DMS114 treated with DMSO at 0.1 percent for 48 hours (cell line): Measurements from ENCODE around the gene NBPF3.

ENCODE experiments used
- DNase-seq: peaks from one replicate; lab custom pipeline; 2025; ENCODE audit not compliant: unreplicated experiment; lab: John Stamatoyannopoulos, UW

Gene NBPF3

GRCh38 chr1:21492356-21492625 is 52.4 kb downstream of the NBPF3 start:
- DNase-seq = no peak

GRCh38 chr1:21494196-21494595 is 54.3 kb downstream of the NBPF3 start:
- no peak for DNase-seq

GRCh38 chr1:21495225-21495820 is 55.4 kb downstream of the NBPF3 start:
- DNase-seq = no peak

- no peak for DNase-seq
Measured at GRCh38 chr1:21496063-21496462, 56.1 kb downstream of the NBPF3 start.

GRCh38 chr1:21496886-21497285 is 56.9 kb downstream of the NBPF3 start:
- DNase-seq = no peak

GRCh38 chr1:21497466-21498061 is 57.6 kb downstream of the NBPF3 start:
- DNase-seq = no peak

GRCh38 chr1:21499283-21499950 is 59.5 kb downstream of the NBPF3 start:
- DNase-seq = no peak

GRCh38 chr1:21503706-21504377 is 63.9 kb downstream of the NBPF3 start:
- no peak for DNase-seq

GRCh38 chr1:21506804-21507203 is 66.9 kb downstream of the NBPF3 start:
- DNase-seq = no peak

- DNase-seq = no peak
Measured at GRCh38 chr1:21507511-21508270, 67.8 kb downstream of the NBPF3 start.

GRCh38 chr1:21508580-21509350 is 68.8 kb downstream of the NBPF3 start:
- DNase-seq = peak; percentile 17

- no peak for DNase-seq
Measured at GRCh38 chr1:21509351-21510112, 69.6 kb downstream of the NBPF3 start, which contains the start of gene ALPL. TSS of gene ALPL (plus strand) at chr1:21509423. CDS start at chr1:21554082, 44,659 bp downstream.

GRCh38 chr1:21510113-21510493 is 70.2 kb downstream of the NBPF3 start:
- no peak for DNase-seq

- no peak for DNase-seq
Measured at GRCh38 chr1:21510885-21511578, 71.1 kb downstream of the NBPF3 start.

- no peak for DNase-seq
Measured at GRCh38 chr1:21511579-21512522, 71.9 kb downstream of the NBPF3 start.

GRCh38 chr1:21514245-21514644 is 74.3 kb downstream of the NBPF3 start:
- no peak for DNase-seq

GRCh38 chr1:21517161-21517589 is 77.2 kb downstream of the NBPF3 start:
- DNase-seq = no peak
